Smooth muscle cell of the brain vasculature (primary cell): Measurements from ENCODE around the gene CFHR5.
"Not testable (repeated sequence)": the region's sequence is repeated elsewhere in the genome, so short reads cannot be mapped to it uniquely, and the experiment has no call there.

ENCODE experiments used
- DNase-seq: peaks from one replicate; pipeline ENCODE4 v3.0.0-alpha.2; 2012; ENCODE audit warnings: low read depth, low spot score

Gene CFHR5

GRCh38 chr1:196977278-196977677 is at the start of gene CFHR5:
CFHR5 (plus strand) TSS chr1:196977556; CDS start chr1:196977665, 109 bp downstream.
- DNase-seq, result no peak

DNA sequence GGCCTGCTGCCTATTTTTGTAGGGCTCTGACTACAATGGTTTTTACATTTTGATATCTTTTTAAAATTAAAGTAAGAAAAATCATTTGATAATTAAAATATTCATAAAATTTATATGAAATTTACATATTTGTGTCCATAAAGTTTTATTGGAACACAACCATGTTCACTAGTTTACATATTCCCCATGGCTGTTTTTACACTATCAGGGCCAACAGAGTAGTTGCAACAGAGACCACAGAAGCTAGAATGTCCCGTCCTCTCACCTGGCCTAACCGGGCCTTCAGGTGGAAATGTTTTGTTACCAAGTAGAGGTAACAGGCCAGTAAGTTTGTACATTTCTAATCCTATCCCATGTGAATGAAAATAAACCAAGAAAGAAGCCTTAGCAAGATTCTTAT is 44.5 kb upstream of the CFHR5 start:
- not testable (repeated sequence) for DNase-seq

DNA sequence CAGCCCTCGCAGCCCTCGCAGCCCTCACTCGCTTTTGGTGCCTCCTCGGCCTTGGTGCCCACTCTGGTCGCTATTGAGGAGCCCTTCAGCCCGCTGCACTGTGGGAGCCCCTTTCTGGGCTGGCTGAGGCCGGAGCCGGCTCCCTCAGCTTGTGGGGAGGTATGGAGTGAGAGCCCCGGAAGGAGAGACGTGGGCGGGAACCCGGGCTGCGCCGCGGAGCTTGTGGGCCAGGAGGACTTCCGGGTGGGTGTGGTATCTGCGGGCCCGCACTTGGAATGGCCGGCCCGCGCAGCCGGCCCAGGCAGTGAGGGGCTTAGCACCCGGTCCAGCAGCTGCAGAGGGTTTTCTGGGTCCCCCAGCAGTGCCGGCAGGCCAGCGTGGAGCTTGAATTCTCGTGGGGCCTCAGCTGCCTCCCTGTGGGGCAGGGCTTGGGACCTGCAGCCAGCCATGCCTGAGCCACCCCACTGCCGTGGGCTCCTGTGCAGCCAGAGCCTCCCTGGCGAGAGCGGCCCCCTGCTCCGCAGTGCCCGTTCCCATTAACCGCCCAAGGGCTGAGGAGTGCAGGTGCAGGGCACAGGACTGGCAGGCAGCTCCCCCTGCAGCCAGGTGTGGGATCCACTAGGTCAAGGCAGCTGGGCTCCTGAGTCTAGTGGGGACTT is 43.7 kb upstream of the CFHR5 start:
- DNase-seq, result no peak

GRCh38 chr1:196941474-196941873 is 35.9 kb upstream of the CFHR5 start:
- not testable (repeated sequence) for DNase-seq

DNA sequence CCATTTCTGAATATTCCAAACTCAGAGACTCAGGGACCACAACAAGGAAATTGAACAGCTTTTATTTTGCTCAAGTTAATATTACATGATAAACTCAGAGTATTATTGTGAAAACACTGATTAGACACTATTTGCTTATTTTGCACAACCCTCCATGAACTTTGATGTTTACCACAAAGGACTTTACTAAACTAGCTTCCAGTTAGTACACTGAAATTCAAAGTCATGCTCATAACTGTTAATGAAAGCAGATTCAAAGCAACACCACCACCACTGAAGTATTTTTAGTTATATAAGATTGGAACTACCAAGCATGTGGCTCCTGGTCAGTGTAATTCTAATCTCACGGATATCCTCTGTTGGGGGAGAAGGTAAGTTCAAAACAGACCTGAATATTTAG is 33.8 kb upstream of the CFHR5 start, which contains the start of gene CFHR2:
CFHR2 (plus strand) TSS at position 171 of the 400 bp plus-strand sequence; CDS start at position 314, 143 bp downstream.
- not testable (repeated sequence) for DNase-seq

- DNase-seq, result no peak
These were observed 25.5 kb upstream of the CFHR5 start for GRCh38 chr1:196951711-196952394.

DNA sequence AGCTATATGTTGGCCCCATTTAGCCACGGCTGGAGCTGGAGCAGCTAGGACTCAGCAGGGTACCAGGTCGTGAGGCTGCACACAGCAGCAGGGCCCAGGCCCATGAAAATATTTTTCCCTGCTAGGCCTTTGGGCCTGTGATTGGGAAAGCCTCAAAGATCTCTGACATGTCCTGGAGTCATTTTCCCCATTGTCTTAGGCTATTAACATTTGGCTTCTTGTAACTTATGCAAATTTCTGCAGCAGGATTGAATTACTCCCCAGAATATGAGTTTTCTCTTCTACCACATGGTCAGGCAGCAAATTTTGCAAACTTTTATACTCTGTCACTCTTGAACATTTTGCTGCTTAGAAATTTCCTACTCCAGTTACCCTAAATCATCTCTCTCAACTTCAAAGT is 22.6 kb upstream of the CFHR5 start:
- DNase-seq, result no peak

DNA sequence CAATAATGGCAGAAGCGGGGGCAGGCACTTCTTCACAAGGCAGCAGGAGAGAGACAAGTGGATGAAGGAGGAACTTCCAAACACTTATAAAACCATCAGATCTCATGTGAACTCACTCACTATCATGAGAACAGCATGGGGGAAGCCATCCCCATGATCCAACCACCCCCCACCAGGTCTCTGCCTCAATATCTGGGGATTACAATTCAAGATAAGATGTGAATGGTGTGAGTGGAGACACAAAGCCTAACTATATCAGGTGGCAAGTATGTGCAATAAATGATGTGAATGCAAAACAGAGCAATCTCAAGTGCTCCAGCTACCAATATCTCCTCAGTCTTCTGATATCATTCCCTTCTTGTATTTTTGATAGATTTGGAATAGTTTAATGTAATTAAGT is 21.4 kb upstream of the CFHR5 start:
- DNase-seq, result no peak

DNA sequence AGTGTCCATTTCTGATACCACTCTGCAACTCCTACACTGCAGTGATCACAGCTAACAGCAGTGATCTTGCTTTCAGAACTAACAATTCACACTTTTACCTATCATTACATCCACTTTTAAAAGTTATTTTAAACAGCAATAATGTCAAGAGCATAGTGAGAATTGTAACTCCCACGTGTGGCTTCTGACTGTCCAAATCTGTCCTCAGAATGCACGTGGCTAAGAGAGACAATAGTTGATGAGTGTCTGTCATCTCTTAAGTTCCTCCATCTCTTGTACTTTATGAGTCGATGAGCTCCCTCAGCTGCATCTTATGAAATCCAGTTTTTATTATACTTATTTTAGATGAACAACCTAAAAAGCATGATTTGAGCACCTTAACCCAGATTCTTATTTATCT is 16.5 kb upstream of the CFHR5 start:
- no peak for DNase-seq

DNA sequence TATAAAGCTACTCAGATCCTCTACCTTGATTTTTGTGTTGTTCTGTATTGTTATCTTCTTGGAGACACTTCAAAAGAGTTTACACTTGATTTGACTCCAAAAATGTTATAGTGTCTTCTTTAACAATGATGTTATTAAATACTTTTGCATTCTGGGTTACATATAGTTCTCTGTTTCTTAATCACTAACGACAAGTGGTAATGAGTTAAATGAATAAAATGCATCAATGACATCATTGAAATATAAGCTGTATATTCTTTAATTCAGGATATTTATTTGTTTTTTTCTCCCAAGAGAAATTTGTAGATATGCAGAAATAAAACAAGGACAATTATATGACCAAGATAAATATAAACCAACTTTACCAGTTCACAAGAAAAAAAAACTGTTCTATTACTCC is 7.2 kb upstream of the CFHR5 start:
- no peak for DNase-seq

- no peak for DNase-seq
These were observed 1.1 kb upstream of the CFHR5 start for GRCh38 chr1:196976278-196976677.

- DNase-seq, result no peak
These were observed 3.5 kb downstream of the CFHR5 start for GRCh38 chr1:196980859-196981258.

- DNase-seq, result not testable (repeated sequence)
These were observed 4.9 kb downstream of the CFHR5 start for GRCh38 chr1:196982247-196982646.

- peak; percentile 6 for DNase-seq
These were observed 14.7 kb downstream of the CFHR5 start for GRCh38 chr1:196991919-196992651.

GRCh38 chr1:196993916-196994315 is 16.6 kb downstream of the CFHR5 start:
- no peak for DNase-seq

GRCh38 chr1:196997423-196997822 is 20.1 kb downstream of the CFHR5 start:
- peak; percentile 52 for DNase-seq

GRCh38 chr1:197001828-197002227 is 24.5 kb downstream of the CFHR5 start:
- DNase-seq, result no peak

DNA sequence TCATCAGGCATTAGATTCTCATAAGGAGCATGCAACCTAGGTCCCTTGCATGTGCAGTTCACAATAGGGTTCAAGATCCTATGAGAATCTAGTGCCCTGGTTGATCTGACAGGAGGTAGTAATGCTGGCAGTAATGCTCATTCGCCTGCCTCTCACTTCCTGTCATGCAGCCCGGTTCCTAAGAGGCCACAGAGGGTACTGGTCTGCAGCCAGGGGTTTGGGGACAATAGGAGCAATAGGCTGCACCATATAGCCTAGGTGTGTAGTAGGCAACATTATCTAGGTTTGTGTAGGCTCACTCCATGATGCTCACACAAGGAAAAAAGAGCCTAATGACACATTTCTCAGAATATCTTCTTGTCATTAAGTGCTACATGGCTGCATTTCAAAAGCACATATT is 25.8 kb downstream of the CFHR5 start:
- DNase-seq, result no peak

DNA sequence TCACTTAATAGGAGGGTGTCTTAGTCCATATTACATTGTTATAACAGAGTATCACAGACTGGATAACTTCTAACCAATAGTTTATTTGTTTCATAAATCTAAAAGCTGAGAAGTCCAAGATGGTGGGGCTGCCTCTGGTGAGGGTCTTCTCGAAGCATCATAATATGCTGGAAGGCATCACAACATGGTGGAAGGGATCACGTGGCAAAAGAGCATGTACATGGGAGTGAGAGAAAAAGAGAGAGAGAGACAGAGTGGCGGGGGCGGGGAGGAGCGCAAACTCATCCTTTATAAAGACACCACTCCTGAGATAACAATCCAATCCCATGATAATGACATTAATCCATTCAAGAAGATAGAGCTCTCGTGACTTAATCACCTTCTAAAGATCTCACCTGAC is 31.5 kb downstream of the CFHR5 start:
- no peak for DNase-seq

GRCh38 chr1:197011614-197012013 is 34.3 kb downstream of the CFHR5 start:
- no peak for DNase-seq

DNA sequence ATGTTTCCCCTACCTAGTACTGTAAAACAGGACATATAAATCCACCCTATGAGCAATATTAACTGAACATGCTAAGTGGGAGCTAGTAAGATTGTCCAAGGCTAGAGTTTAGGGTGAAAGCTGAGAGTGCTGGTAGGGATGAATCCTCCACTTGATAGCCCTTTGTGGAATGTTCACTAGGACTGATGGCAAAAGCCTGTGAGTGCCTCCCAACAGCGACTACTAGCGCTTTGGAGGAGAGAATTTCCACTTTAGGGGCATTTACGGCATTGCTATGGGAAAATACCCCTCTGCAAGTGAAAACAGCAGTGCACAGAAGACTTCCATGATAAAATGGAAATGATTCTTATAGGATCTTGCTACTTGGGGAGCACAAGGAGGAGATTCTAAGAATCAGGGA is 35.9 kb downstream of the CFHR5 start:
- DNase-seq, result no peak

DNA sequence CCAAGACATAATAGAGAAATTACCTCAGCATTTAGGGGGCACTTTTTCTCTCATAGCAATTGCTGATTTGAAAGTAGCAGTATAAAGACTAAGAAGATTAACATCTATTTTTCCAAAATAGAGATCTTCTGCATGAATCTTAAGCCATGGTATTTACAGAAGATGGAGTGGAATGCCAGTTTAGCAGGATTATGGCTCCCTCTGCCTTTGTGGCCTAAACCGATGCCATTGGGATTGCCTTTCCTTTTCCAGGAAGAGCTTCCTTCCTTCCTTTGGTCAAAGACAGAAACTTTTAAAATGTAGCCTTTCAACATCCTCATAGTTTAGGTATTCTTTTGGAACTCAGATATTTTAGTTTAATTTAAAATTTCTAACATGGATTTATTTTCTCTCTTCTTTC is 39.4 kb downstream of the CFHR5 start:
- DNase-seq, result no peak
